Measurements from ENCODE around the gene PSME3IP1. TPM values are rescaled to one million over a fixed set of nuclear protein-coding genes. Genes with fewer than 3 reads are reported as not detected.

The PSME3IP1 gene
- total RNA-seq, 1 experiment from 2014 or later, result 103 TPM

GRCh38 chr16:57208926-57209325 is 23.1 kb upstream of the PSME3IP1 start:
- H3K27ac Mint-ChIP-seq, result no peak overlapping the region
- Histone ChIP-seq H3K18ac (ENCODE audit: insufficient read length, low read depth, low read length) (no peak overlapping the region), H2BK15ac (ENCODE audit: low read depth, low read length) (no peak overlapping the region), H3T11ph (ENCODE audit: low read length) (no peak overlapping the region), H3K27me3 (ENCODE audit: insufficient read depth, low read length) (no peaks in the 10 kb centered on the region; the same call in 1 of the 2 replicates), H3K23ac (ENCODE audit: insufficient read length, low read depth, low read length) (no peak overlapping the region), H3K4me1 (ENCODE audit: insufficient read depth, low read length) (no peaks in the 10 kb centered on the region), H4K5ac (ENCODE audit: insufficient read length, low read depth, low read length) (no peak overlapping the region), H2AK5ac (ENCODE audit: insufficient read length, low read length) (no peak overlapping the region), H2BK12ac (ENCODE audit: insufficient read length, low read depth, low read length) (no peak overlapping the region), H4K20me1 (ENCODE audit: control insufficient read depth, insufficient read depth, insufficient read length) (no peaks in the 10 kb centered on the region), H2BK120ac (ENCODE audit: low read depth, low read length, poor library complexity, severe bottlenecking) (no peak overlapping the region), H3K79me1 (ENCODE audit: insufficient read depth, low read depth, low read length, poor library complexity, severe bottlenecking) (no peaks in the 10 kb centered on the region), H2AFZ (ENCODE audit: low read length) (no peak overlapping the region), H3K14ac (ENCODE audit: insufficient read depth, low read length) (no peak overlapping the region), H4K91ac (ENCODE audit: insufficient read length, low read depth, low read length) (no peak overlapping the region), H3K9me3 (ENCODE audit: control insufficient read depth, low read depth, low read length) (no peaks in the 10 kb centered on the region), H3K9ac (ENCODE audit: extremely low read depth, insufficient read length, low read length) (no peak overlapping the region), H2BK20ac (ENCODE audit: low read depth, low read length, poor library complexity, severe bottlenecking) (no peak overlapping the region), H3K56ac (ENCODE audit: insufficient read length, low read depth, low read length) (no peak overlapping the region), H4K8ac (replicated peaks; ENCODE audit: insufficient read length, low read depth, low read length) (no peak overlapping the region), H3K79me2 (ENCODE audit: insufficient read depth, low read length) (no peaks in the 10 kb centered on the region), H3K27ac (ENCODE audit: insufficient read length, low read depth, low read length) (no peak overlapping the region), H2BK5ac (ENCODE audit: insufficient read length, low read length) (no peak overlapping the region), H3K4me2 (ENCODE audit: insufficient read depth, insufficient read length, low read length) (no peak overlapping the region), H3K4ac (ENCODE audit: low read depth, low read length) (no peak overlapping the region), H3K23me2 (ENCODE audit: insufficient read length, low read depth, low read length, poor library complexity, severe bottlenecking) (no peaks in the 10 kb centered on the region)
- no peaks in the 10 kb centered on the region for H3K27me3 Mint-ChIP-seq (ENCODE audit: low read depth)
- DNase-seq, result no peak
- no peak for TF ChIP-seq CTCF (conservative IDR thresholded peaks at IDR 0.05)
- no peaks in the 10 kb centered on the region for H3K9me3 Mint-ChIP-seq
- H3K36me3 Mint-ChIP-seq (ENCODE audit: insufficient read depth in 1 of 3, low read depth in 3 of 3), result peaks cover 18 to 72% (median 42%) of the 10 kb centered on the region in 3 experiments
- no peak overlapping the region for H3K4me3 Mint-ChIP-seq
- no CpG with 5 or more reads among the region's 1 CpG for WGBS (ENCODE audit: extremely low coverage, insufficient read length, low lambda C conversion rate)
- no peaks in the 10 kb centered on the region for H3K4me1 Mint-ChIP-seq

Measured in H9 (cell line).